ENCODE measurements around the gene LMLN. TPM values are rescaled to one million over a fixed set of nuclear protein-coding genes. Genes with fewer than 3 reads are reported as not detected.
A peak's percentile ranks its signal among the peaks of the same experiment; 100 is the strongest.
"Not testable (repeated sequence)": the region's sequence is repeated elsewhere in the genome, so short reads cannot be mapped to it uniquely, and the experiment has no call there.

Gene LMLN, protein sequence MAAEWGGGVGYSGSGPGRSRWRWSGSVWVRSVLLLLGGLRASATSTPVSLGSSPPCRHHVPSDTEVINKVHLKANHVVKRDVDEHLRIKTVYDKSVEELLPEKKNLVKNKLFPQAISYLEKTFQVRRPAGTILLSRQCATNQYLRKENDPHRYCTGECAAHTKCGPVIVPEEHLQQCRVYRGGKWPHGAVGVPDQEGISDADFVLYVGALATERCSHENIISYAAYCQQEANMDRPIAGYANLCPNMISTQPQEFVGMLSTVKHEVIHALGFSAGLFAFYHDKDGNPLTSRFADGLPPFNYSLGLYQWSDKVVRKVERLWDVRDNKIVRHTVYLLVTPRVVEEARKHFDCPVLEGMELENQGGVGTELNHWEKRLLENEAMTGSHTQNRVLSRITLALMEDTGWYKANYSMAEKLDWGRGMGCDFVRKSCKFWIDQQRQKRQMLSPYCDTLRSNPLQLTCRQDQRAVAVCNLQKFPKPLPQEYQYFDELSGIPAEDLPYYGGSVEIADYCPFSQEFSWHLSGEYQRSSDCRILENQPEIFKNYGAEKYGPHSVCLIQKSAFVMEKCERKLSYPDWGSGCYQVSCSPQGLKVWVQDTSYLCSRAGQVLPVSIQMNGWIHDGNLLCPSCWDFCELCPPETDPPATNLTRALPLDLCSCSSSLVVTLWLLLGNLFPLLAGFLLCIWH
- total RNA-seq = 3.4 and 5.7 TPM in 2 replicates

DNA sequence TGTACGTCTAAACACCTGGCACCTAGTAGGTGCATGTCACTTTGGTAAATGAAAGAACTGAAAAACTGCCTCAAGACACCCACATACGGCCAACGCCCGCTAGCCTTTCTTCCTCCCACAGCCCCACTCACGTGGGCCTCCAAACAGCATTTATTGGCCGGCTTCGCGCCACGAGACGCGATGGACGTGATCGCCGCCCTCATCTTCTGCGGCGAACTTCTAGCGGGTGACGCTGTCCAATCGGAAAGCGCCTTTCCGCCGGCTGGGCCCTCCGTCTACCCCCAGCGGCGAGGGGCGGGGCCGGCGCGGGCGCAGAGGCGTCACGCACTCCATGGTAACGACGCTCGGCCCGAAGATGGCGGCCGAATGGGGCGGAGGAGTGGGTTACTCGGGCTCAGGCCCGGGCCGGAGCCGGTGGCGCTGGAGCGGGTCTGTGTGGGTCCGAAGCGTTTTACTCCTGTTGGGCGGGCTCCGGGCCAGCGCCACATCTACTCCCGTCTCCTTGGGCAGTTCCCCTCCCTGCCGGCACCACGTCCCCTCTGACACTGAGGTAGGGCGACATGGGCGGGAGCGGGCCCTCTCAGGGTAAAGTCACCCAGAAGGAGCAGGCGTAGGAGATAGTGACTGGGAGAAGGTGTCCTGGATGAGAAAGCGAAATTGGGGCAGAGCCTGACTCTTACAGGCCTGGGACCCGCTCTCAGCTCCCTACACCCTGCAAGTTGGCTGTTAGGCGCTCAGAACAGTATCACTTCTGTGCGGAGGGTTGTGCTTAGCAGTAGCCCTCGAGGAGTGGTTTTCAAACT, at the start of gene LMLN:
Gene LMLN (plus strand): TSS at position 327 of the 803 bp plus-strand sequence. CDS start 29 bp downstream, at position 356.
- DNase-seq (ENCODE audit: low read depth, low spot score) = peak; percentile 90

DNA sequence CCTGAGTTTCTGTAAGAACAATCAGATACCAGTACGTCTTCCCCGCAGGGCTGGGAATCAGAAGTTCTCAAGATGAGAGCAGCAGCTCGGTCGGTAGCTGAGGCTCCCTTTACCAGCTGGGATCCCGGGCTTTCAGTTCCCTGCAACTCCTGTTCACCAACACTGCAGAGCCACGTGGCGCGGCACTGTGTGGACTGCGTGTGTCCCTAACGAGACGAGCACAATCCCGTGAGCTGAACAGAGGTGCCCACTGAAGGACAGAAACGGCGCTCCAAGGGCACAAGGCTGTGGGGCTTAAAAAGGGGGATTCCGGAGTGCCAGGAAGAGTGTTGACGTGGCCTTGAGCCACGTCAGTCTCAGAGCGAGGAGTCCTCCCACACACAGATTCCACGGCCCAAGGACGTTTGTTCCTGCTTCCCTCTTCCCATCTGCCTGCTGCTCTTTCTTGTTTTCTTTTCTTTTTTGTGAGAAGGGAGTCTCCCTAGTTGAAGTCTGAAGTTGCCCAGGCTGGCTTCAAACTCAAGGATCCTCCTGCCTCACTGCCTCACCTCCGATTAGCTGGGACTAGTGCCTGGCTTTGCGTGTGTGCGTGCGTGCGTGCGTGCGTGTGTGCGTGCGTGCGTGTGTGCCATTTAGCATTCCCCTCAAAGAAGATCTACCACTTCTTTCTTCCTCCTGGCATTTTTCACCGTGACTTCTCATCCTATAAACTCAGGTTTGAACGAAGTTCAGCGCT, 47.1 kb upstream of the LMLN start:
- no peak for DNase-seq (ENCODE audit: low read depth, low spot score)

DNA sequence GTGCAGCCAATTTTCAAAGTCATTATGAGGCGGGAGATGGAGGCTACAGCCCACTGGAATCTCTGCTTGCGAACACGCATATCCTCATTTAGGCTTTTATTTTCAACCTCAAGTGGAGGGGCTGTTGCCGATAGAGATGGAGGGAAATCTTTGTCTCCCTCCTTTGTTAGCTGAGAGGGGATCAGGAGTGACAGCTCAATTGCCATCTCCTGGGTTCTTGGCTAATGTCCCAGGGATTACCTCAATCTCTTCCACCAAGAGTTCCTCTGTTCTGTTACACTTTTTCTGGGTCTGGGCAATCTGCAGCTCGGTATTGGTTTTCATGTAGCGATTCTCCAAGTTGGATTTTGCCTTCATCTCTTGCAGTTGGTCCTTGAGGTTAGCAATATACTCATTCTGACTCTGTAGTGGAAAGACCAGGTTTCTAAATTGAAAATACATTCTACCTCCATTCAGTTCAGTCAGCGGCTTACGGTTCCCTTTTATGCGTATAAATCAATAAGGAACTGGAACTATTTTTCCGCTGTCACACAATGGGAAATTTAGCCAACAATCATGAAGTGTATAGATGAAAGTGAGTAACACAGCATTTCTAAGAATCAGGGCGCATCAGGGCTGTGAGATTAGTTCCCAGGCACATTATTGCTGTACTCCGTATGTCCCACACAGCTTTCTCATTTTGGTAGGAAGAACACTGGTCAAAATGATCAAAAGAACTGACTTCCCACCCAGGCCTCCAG, 46.2 kb upstream of the LMLN start:
- no peak for DNase-seq (ENCODE audit: low read depth, low spot score)

DNA sequence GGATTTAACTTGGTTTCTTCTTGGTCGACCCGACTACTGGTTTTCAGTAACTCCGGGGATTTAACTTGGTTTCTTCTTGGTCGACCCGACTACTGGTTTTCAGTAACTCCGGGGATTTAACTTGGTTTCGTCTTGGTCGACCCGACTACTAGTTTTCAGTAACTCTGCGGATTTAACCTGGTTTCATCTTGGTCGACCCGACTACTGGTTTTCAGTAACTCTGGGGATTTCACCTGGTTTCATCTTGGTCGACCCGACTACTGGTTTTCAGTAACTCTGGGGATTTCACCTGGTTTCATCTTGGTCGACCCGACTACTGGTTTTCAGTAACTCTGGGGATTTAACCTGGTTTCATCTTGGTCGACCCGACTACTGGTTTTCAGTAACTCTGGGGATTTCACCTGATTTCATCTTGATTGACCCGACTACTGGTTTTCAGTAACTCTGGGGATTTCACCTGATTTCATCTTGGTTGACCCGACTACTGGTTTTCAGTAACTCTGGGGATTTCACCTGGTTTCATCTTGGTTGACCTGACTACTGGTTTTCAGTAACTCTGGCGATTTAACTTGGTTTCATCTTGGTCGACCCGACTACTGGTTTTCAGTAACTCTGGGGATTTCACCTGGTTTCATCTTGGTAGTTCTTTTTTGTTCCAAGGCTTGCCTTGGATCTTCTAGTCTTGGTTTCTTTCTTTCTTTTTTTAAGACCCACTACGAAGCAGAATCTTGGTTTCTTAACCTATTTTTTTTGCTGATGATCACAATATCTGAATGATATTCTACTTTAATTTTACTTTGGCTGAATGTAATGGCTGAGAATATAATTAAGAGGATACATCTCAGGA, 38.4 kb upstream of the LMLN start:
- not testable (repeated sequence) for DNase-seq (ENCODE audit: low read depth, low spot score)

DNA sequence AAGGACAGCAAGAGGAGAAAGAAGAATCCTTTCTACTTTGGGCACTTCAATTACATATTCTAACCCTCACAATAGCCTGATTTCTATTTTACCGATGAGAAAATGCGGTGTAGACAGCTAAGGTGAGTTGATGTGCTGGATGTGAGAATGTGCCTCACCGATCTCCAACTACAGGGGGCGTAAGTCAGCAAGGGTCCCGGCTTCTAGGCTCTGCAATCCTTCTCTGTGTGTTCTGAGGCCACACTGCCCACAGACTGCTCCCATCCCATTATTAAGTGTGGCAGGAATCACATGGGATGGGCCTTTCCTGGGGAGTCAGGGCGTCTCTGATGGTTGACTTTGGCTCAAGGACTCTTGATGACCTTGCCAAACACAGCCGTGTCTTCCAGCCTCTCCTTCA, 33.6 kb upstream of the LMLN start:
- no peak for DNase-seq (ENCODE audit: low read depth, low spot score)

DNA sequence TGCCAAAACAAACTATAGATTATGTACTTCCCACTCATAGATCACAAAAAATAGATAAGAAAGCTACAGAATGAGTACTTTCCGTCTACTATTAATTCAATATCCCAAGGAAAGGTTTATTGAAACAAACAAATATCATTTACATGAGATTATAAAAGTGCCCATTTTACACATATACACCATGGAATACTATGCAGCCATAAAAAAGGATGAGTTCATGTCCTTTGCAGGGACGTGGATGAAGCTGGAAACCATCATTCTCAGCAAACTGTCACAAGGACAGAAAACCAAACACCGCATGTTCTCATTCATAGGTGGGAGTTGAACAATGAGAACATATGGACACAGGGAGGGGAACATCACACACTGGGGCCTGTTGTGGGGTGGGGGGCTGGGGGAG, 32.4 kb upstream of the LMLN start:
- not testable (repeated sequence) for DNase-seq (ENCODE audit: low read depth, low spot score)

DNA sequence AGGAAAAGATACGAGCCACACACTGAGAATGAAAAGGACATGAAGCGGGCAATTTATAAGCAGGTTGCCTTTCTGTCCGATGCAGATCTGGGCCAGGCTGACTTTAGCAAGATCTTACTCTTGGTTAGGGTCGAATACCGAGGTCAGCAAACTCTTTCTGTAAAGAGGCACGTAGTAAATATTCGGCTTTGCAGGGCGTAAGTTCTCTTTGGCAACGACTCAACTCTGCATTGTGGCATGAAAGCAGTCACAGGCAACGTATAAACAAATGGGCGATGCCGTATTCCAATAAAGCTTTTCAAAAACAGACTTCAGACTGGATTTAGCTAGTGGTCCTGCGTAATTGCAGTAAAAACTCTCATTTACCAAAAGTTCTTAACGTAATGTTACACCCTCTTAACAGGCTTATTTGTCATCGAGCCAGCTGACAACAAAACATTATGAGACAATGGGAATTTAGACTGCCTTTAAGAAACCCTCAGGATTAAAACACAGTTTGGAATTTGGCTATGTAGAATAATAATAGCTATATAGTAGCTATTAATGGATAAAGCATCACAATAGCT, 23.1 kb upstream of the LMLN start:
- DNase-seq (ENCODE audit: low read depth, low spot score) = no peak

DNA sequence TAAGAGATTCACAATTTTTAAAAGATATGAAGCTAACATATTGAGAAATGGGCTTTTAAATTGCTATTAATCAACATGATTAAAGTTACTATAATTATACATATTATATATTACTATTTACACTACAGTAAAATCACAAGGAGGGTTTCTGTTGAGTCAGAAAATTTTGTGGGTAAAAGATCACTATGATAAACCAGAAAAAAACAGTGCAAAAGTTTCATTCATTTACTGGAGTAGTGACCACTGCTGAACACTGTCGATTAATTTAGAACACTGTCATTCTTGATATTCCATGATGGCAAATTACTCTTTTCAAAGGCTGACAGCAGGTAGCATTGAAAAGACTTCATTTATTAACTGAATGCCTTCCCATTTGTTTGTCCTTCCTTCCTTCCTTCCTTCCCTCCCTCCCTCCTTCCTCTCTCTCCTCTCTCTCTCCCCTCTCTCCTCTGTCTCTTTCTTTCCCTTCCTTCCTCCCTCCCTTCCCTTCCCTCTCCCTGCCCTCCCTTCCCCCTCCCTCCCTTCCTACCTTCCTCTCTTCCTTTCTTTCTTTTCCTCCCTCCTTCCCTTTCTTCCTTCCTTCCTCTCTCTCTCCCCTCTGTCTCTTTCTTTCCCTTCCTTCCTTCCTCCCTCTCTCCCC, 19.2 kb upstream of the LMLN start:
- DNase-seq (ENCODE audit: low read depth, low spot score) = no peak

DNA sequence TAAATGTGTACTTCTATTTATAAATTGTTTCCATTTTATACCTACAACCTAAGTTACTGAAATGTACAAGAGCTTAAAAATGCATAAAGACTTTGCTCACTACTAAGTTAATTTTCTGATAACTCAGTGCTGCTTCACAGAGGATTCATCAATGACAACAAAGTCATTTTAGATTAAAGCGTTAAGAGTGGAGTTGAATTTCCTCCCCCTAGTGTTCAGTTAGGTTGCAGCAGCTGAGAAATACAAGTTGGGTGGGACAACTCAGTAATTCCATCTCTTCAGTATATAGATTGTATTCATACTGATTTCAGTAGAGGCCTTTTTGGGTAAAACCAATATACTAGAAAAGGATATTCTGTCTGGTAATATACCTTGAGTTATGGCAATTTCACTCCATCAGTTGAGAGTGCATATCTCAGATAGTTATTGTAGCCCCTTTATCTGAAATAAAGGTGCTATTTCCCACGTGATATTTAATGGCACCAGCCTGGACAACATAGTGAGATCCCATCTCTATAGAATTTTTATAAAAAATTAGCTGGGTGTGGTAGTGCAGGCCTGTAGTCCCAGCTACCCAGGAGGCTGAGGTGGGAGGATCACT, 17.0 kb upstream of the LMLN start:
- DNase-seq (ENCODE audit: low read depth, low spot score) = no peak

DNA sequence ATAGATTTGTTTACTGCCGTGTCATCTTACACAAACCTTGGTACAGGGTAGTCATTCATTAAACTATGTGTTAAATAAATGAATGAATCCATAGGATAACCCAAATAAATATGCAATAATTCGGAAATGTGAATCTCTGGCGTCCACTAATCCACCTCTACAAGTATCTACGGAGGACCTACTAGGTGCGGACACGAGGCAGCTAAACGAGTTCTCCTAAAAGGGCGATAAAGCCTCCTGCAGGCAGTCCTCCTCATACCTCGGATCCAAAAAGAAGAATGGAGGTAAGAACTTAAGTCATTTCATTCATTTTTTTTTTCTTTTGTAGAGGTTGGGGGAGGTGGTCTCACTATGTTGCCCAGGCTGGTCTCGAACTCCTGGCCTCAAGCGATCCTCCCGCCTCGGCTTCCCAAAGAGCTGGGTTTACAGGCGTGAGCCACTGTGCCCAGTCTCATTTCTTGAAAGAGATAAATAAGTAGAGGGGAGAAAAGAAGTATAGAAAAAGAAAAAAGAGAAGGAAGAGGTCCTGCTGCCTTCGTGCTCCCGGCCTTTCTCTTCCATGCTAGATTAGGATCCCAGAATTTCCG, 10.7 kb upstream of the LMLN start:
- DNase-seq (ENCODE audit: low read depth, low spot score) = no peak

DNA sequence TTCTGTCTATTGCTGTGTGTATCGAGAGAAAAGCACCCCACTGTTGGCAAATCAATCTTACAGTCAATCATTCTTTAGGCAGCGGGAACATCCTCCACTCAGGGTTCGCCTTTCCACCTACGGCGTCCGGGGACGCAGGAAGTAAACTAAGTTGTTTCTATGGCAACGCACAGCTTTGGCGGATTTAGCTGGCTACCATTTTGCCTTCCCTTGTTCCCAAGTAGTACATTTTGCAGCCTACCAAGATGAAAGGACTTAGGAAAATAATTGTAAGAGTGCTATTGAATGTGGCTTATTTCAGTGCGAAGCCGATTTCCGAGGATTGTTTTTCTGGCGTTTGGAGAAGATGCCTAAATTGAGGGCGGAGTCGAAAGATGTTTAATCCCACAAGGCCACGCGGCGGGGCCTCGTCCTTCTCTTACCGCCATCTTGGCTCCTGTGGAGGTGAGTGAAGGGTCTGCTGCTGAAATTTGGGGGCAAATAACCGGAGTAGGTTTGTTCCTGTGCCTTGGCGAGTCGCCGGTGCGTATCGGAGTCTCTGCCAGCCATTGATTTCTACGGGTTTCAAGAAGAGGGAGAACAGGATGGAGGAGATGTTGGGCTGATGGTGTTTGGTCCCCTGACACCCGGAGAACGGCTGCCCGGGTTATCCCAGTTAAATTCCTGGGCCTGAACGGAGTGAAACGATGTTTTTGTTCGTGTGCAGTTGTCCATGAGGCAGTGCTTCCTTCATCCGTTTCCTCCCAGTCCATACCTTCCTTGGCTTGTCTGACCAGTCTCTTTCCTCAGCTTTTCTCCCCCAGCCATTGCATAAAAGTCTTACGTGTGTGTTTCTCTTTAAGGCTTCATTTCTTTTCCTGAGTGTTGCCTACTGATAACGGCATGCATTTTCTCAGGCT, 10.0 kb upstream of the LMLN start, which contains the start of gene RPL35A:
Gene RPL35A (plus strand): TSS at position 413 of the 899 bp plus-strand sequence. CDS start 778 bp downstream, outside the sequence.
- peak; percentile 74 for DNase-seq (ENCODE audit: low read depth, low spot score)

DNA sequence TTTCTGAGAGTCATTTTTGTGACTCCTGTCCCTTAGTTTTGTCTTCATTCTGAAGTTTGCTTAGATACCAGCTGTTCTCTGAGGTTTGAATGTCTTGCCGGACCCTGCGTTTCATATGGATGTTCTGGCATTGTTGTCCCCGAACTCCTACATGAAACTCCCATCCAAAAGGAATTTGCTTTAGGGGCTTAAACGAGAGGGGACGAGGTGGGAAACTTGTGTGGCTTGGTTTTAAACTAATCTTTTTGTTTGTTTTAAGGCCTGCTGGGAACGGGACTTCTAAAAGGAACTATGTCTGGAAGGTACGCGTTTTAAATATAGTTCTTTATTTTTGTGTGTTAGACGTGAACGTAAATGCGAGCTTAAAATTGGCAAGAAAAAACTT, 9.3 kb upstream of the LMLN start:
- DNase-seq (ENCODE audit: low read depth, low spot score) = no peak

DNA sequence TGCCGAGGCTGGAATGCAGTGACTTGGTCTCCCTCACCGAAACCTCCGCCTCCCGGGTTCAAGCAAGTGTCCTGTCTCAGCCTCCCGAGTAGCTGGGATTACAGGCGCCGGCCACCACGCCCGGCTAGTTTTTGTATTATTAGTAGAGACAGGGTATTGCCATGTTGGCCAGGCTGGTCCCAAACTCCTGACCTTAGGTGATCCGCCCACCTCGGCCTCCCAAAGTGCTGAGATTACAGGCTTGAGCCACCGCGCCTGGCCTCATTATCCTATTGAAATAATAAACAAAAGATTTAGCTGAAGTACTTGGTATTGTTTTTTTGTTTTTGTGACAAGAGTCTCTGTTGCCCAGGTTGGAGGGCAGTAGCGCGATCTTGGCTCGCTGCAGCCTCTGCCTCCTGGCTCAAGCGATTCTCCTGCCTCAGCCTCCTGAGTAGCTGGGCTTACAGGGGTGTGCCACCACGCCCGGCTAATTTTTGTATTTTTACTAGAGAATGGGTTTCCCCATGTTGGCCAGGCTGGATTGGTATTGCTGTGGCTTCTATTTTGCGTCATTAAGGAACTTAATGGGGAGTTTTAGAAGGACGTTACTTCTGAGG, 8.5 kb upstream of the LMLN start:
- DNase-seq (ENCODE audit: low read depth, low spot score) = no peak

DNA sequence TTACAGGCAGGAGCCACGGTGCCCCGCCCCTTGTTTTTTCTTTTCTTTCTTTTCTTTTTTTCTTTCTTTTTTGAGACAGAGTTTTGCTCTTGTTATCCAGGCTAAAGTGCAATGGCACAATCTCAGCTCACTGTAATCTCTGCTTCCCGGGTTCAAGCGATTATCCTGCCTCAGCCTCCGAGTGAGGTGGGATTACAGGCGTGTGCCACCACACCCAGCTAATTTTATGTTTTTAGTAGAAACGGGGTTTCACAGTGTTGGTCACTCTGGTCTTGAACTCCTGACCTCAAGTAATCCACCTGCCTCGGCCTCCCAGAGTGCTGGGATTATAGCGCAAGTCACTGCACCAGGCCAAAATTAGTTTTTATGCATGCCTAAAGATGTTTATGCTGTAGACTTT, 7.6 kb upstream of the LMLN start:
- no peak for DNase-seq (ENCODE audit: low read depth, low spot score)

DNA sequence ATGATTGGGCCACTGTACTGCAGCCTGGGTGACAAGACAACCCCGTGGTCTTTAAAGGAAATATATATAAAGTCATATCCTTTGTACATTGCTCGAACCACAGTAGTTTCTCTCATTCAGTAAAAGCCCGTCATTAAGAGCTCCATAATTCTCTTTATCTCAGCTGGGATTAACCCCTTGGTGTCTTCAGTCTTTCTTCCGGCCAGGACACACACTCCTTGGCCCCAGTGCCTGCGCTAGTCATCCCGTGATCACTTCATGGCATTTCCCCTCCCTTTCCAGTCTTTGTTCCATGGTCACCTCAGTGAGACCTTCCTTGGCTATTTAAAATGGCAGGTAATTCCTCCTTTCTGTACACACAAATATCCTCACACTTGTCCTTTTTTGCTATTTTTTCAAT, 6.7 kb upstream of the LMLN start:
- no peak for DNase-seq (ENCODE audit: low read depth, low spot score)

DNA sequence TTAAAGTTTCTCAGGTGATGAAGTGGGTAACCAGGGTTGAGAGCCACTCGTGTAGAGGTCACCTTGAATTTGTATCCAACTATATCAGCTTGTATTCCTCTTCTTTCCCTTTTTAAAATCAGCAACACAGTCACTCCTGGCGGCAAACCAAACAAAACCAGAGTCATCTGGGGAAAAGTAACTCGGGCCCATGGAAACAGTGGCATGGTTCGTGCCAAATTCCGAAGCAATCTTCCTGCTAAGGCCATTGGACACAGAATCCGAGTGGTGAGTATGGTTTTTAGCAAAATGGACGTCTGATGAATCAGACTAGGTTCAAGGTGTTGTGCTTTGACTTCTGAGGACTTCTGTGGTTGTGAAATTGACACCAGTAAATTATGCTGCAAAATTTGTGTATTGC, 6.1 kb upstream of the LMLN start:
- peak; percentile 37 for DNase-seq (ENCODE audit: low read depth, low spot score)

Data from pulmonary artery endothelial cell (primary cell).